ENCODE data around the gene FLT4. TPM values are rescaled to one million over a fixed set of nuclear protein-coding genes. Genes with fewer than 3 reads are reported as not detected.

Gene FLT4
- total and polyA plus RNA-seq, 9 donors, result 3.3 to 18.5 (median 7.0) TPM

- Histone ChIP-seq H3K27me3 (no peaks in the 10 kb centered on the region), H3K4me1 (ENCODE audit: insufficient read depth) (no peaks in the 10 kb centered on the region), H3K36me3 (no peaks in the 10 kb centered on the region), H3K4me3 (no peak overlapping the region), H3K9me3 (no peaks in the 10 kb centered on the region), H3K27ac (no peak overlapping the region)
- intact Hi-C loops (cut with DNase I), result loop anchor here in 1 of 4 donors (10.0 kb wide), 1 partner anchor 1835 kb away; no protein-coding TSS in a partner anchor
- no peak for DNase-seq
- TF ChIP-seq CTCF (IDR thresholded peaks at IDR 0.05), result no peak
- no peak for TF ChIP-seq EP300 (IDR thresholded peaks at IDR 0.05)
- TF ChIP-seq POLR2A (IDR thresholded peaks at IDR 0.05), result no peak
- 46 to 62% (median 48%) methylated on average over 3 of the region's 3 CpGs for WGBS, 3 donors
Observed at GRCh38 chr5:180670157-180670556, 20.8 kb upstream of the FLT4 start.

- intact Hi-C loops (cut with DNase I), result loop anchor here in 1 of 4 donors (10.0 kb wide), 1 partner anchor 1835 kb away; no protein-coding TSS in a partner anchor
- Histone ChIP-seq H3K27ac (no peak overlapping the region), H3K9me3 (no peaks in the 10 kb centered on the region), H3K4me1 (ENCODE audit: insufficient read depth) (no peaks in the 10 kb centered on the region), H3K4me3 (no peak overlapping the region), H3K27me3 (no peaks in the 10 kb centered on the region), H3K36me3 (no peaks in the 10 kb centered on the region)
- WGBS, 3 donors, result 57 to 74% (median 64%) methylated on average over 5 of the region's 5 CpGs
- no peak for DNase-seq
- no peak for TF ChIP-seq EP300 (IDR thresholded peaks at IDR 0.05)
- no peak for TF ChIP-seq POLR2A (IDR thresholded peaks at IDR 0.05)
- no peak for TF ChIP-seq CTCF (IDR thresholded peaks at IDR 0.05)
Observed at GRCh38 chr5:180669661-180670060, 20.3 kb upstream of the FLT4 start.

GRCh38 chr5:180668835-180669596 lies 19.6 kb upstream of the FLT4 start:
- H3K4me1 ChIP-seq (ENCODE audit: insufficient read depth), result no peaks in the 10 kb centered on the region
- no peaks in the 10 kb centered on the region for H3K27me3 ChIP-seq
- intact Hi-C loops (cut with DNase I), result no loop called here
- H3K27ac ChIP-seq, result no peak overlapping the region
- H3K9me3 ChIP-seq, result no peaks in the 10 kb centered on the region
- no peak overlapping the region for H3K4me3 ChIP-seq
- no peaks in the 10 kb centered on the region for H3K36me3 ChIP-seq
- DNase-seq, result no peak
- 68 to 72% (median 71%) methylated on average over 17 of the region's 17 CpGs for WGBS, 3 donors
- no peak for TF ChIP-seq CTCF (IDR thresholded peaks at IDR 0.05)
- no peak for TF ChIP-seq EP300 (IDR thresholded peaks at IDR 0.05)
- no peak for TF ChIP-seq POLR2A (IDR thresholded peaks at IDR 0.05)

GRCh38 chr5:180666812-180667211 lies 17.4 kb upstream of the FLT4 start:
- Histone ChIP-seq H3K36me3 (no peaks in the 10 kb centered on the region), H3K4me1 (ENCODE audit: insufficient read depth) (no peaks in the 10 kb centered on the region), H3K27me3 (no peaks in the 10 kb centered on the region), H3K27ac (no peak overlapping the region), H3K4me3 (no peak overlapping the region), H3K9me3 (no peaks in the 10 kb centered on the region)
- 58 to 88% (median 84%) methylated on average over 10 of the region's 10 CpGs for WGBS, 3 donors
- no peak for DNase-seq
- TF ChIP-seq CTCF (IDR thresholded peaks at IDR 0.05), result no peak
- no peak for TF ChIP-seq EP300 (IDR thresholded peaks at IDR 0.05)
- TF ChIP-seq POLR2A (IDR thresholded peaks at IDR 0.05), result no peak
- intact Hi-C loops (cut with DNase I), result no loop called here

All from ovary (tissue), 9 donors.